SK-N-SH treated with all-trans-retinoic acid at 6 μM for 48 hours (cell line): ENCODE measurements around the gene FGD5.

Source experiments
- BACH2 ChIP-seq: fragments of 250-450 bp; sonication (Bioruptor Pico); IDR thresholded peaks from 2 replicates; pipeline ENCODE4 v1.9.0; 2021; ENCODE audit warnings: mild to moderate bottlenecking, borderline replicate concordance
- CREB5 ChIP-seq: fragments of 250-450 bp; sonication (Bioruptor Pico); IDR thresholded peaks from 2 replicates; pipeline ENCODE4 v1.5.1; 2020; ENCODE audit warnings: low read depth, mild to moderate bottlenecking, moderate library complexity
- ISL1 ChIP-seq: fragments of 250-450 bp; sonication (Bioruptor Pico); IDR thresholded peaks from 2 replicates; pipeline ENCODE4 v2.1.2; 2022; ENCODE audit warnings: mild to moderate bottlenecking, moderate library complexity
- TCF4 ChIP-seq: fragments of 250-450 bp; sonication (Bioruptor Pico); IDR thresholded peaks from 2 replicates; pipeline ENCODE4 v1.8.0; 2021; ENCODE audit warnings: mild to moderate bottlenecking, moderate library complexity, borderline replicate concordance

GRCh38 chr3:14853271-14853951 lies 34.6 kb downstream of the FGD5 start:
- no peak for TF ChIP-seq ISL1 (CRISPR knock-in tag)
- TF ChIP-seq CREB5 = no peak
- no peak for TF ChIP-seq TCF4
- no peak for TF ChIP-seq BACH2 (CRISPR knock-in tag)
